GM23248 (cell line): ENCODE results near the gene FEM1B.

Experiments
- EZH2 ChIP-seq: fragments of 200-600 bp; sonication (generic); IDR thresholded peaks from 2 replicates; pipeline ENCODE4 v1.6.1; 2018; ENCODE audit warnings: antibody characterized with exemption, mild to moderate bottlenecking; ENCODE audit not compliant: insufficient read depth, poor library complexity, severe bottlenecking
- EZH2phosphoT487 ChIP-seq: fragments of 200-600 bp; sonication (generic); IDR thresholded peaks from 2 replicates; pipeline ENCODE4 v1.6.1; 2018; ENCODE audit warnings: antibody characterized with exemption, moderate library complexity, mild to moderate bottlenecking, low read depth; ENCODE audit not compliant: insufficient read depth

DNA sequence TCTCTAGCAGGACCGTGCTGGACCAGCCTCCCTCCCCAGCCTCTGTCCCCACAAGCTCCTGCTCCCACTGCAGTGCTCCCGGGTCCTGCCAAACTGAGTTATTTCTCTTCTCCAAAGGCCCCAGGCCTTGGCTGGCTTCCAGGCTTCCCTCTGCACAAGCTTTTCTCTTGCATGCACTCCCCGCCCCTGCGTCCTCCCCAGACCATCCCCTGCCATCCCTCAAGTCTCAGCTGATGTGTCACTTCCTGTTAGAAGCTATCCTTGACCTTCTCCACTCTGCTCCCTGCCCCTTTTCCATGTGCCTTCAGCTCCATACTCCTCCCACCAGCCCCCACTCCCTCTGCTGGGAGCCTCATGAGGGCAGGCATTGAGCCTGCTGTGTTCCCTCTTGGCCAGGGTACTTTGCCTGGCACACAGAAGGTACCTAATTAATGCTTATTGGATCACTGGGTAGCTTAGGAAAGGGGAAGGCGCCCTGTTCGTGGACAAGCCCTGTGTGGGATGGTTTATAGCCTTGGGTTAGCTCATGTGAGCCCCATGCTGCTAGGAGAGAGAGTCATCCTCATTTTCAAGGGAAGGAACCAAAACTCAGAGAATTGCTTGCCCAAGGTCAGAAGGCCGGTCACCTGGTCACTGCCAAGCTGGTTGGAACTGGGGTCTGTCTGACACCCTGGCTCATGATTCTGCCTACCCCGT lies 56.4 kb downstream of the FEM1B start:
- no peak for TF ChIP-seq EZH2
- TF ChIP-seq EZH2phosphoT487: no peak
